Epidermal melanocyte (primary cell): ENCODE data around the gene CDRT15L2.
"Not testable (repeated sequence)": the region's sequence is repeated elsewhere in the genome, so short reads cannot be mapped to it uniquely, and the experiment has no call there.

Experiments
- DNase-seq: peaks from one replicate; pipeline ENCODE4 v3.0.0; 2011; ENCODE audit warnings: low spot score; ENCODE audit not compliant: insufficient read length

CDRT15L2 gene

GRCh38 chr17:20579424-20579823 is at the start of gene CDRT15L2:
CDRT15L2 (plus strand) TSS chr17:20579724; CDS start chr17:20579744, 20 bp downstream.
- DNase-seq: not testable (repeated sequence)

- not testable (repeated sequence) for DNase-seq
Observed at GRCh38 chr17:20530104-20530503, 49.4 kb upstream of the CDRT15L2 start.

GRCh38 chr17:20532544-20533090 is 46.9 kb upstream of the CDRT15L2 start:
- DNase-seq: not testable (repeated sequence)

GRCh38 chr17:20533206-20533605 is 46.3 kb upstream of the CDRT15L2 start:
- DNase-seq: not testable (repeated sequence)

- not testable (repeated sequence) for DNase-seq
Observed at GRCh38 chr17:20534711-20535550, 44.6 kb upstream of the CDRT15L2 start.

GRCh38 chr17:20540414-20540813 is 39.1 kb upstream of the CDRT15L2 start:
- not testable (repeated sequence) for DNase-seq

GRCh38 chr17:20540865-20541264 is 38.7 kb upstream of the CDRT15L2 start:
- DNase-seq: not testable (repeated sequence)

GRCh38 chr17:20541853-20542546 is 37.5 kb upstream of the CDRT15L2 start:
- DNase-seq: not testable (repeated sequence)

GRCh38 chr17:20547923-20548322 is 31.6 kb upstream of the CDRT15L2 start:
- not testable (repeated sequence) for DNase-seq

GRCh38 chr17:20552920-20553319 is 26.6 kb upstream of the CDRT15L2 start:
- not testable (repeated sequence) for DNase-seq

- DNase-seq: not testable (repeated sequence)
Observed at GRCh38 chr17:20554728-20555127, 24.8 kb upstream of the CDRT15L2 start.

GRCh38 chr17:20555135-20556010 is 24.2 kb upstream of the CDRT15L2 start:
- DNase-seq: not testable (repeated sequence)

- not testable (repeated sequence) for DNase-seq
Observed at GRCh38 chr17:20558096-20558495, 21.4 kb upstream of the CDRT15L2 start.

- not testable (repeated sequence) for DNase-seq
Observed at GRCh38 chr17:20559018-20559417, 20.5 kb upstream of the CDRT15L2 start.

- no peak for DNase-seq
Observed at GRCh38 chr17:20562587-20562986, 16.9 kb upstream of the CDRT15L2 start.

GRCh38 chr17:20565245-20565644 is 14.3 kb upstream of the CDRT15L2 start:
- DNase-seq: not testable (repeated sequence)

GRCh38 chr17:20565711-20566110 is 13.8 kb upstream of the CDRT15L2 start:
- DNase-seq: no peak

- DNase-seq: not testable (repeated sequence)
Observed at GRCh38 chr17:20566736-20567135, 12.8 kb upstream of the CDRT15L2 start.

GRCh38 chr17:20567421-20567820 is 12.1 kb upstream of the CDRT15L2 start:
- DNase-seq: not testable (repeated sequence)

- DNase-seq: not testable (repeated sequence)
Observed at GRCh38 chr17:20568604-20569003, 10.9 kb upstream of the CDRT15L2 start.

- DNase-seq: not testable (repeated sequence)
Observed at GRCh38 chr17:20571653-20572052, 7.9 kb upstream of the CDRT15L2 start.
